Measurements from ENCODE around the gene GINS3. TPM values are rescaled to one million over a fixed set of nuclear protein-coding genes. Genes with fewer than 3 reads are reported as not detected.
"Not testable (repeated sequence)": the region's sequence is repeated elsewhere in the genome, so short reads cannot be mapped to it uniquely, and the experiment has no call there.

The GINS3 gene
- total RNA-seq, 1 donor from 2014 or later: 22.2 TPM

- H3K4me3 Mint-ChIP-seq: no peak overlapping the region
- no peak for DNase-seq (ENCODE audit: low read depth, low spot score)
- TF ChIP-seq CTCF (conservative IDR thresholded peaks at IDR 0.05): no peak
- peak overlapping the region; percentile 57 for H3K27ac Mint-ChIP-seq (ENCODE audit: unreplicated experiment)
- no peaks in the 10 kb centered on the region for H3K36me3 Mint-ChIP-seq (ENCODE audit: low read depth)
- no peaks in the 10 kb centered on the region for H3K9me3 Mint-ChIP-seq
- no peaks in the 10 kb centered on the region for H3K27me3 Mint-ChIP-seq (ENCODE audit: low read depth)
- no peaks in the 10 kb centered on the region for H3K4me1 Mint-ChIP-seq
Observed at GRCh38 chr16:58409316-58409973, 17.2 kb downstream of the GINS3 start.

DNA sequence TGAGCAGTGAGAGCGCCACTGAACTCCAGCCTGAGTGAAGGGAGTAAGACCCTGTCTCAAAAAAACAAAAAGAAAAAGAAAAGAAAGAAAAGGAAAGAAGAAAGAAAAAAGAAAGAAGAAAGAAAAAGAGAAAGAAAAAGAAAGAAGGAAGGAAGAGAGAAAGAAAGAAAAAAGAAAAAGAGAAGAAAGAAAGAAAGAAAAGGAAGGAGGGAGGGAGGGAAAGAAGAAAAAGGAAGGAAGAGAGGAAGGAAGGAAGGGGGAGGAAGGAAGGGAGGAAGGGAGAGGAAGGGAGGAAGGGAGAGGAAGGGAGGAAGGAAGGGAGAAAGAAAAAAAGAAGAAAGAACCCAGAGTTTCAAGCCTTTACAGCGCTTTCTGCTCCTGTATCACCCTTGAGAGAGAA is 19.1 kb downstream of the GINS3 start:
- Mint-ChIP-seq H3K4me3 (no peak overlapping the region), H3K36me3 (ENCODE audit: low read depth) (no peaks in the 10 kb centered on the region), H3K4me1 (no peaks in the 10 kb centered on the region), H3K27ac (ENCODE audit: unreplicated experiment) (no peak overlapping the region), H3K27me3 (ENCODE audit: low read depth) (no peaks in the 10 kb centered on the region), H3K9me3 (no peaks in the 10 kb centered on the region)
- DNase-seq (ENCODE audit: low read depth, low spot score): no peak
- no peak for TF ChIP-seq CTCF (conservative IDR thresholded peaks at IDR 0.05)

GRCh38 chr16:58411736-58412614 is 19.7 kb downstream of the GINS3 start:
- H3K27me3 Mint-ChIP-seq (ENCODE audit: low read depth): no peaks in the 10 kb centered on the region
- H3K9me3 Mint-ChIP-seq: no peaks in the 10 kb centered on the region
- no peak for TF ChIP-seq CTCF (conservative IDR thresholded peaks at IDR 0.05)
- no peaks in the 10 kb centered on the region for H3K4me1 Mint-ChIP-seq
- no peak overlapping the region for H3K4me3 Mint-ChIP-seq
- DNase-seq (ENCODE audit: low read depth, low spot score): no peak
- no peak overlapping the region for H3K27ac Mint-ChIP-seq (ENCODE audit: unreplicated experiment)
- no peaks in the 10 kb centered on the region for H3K36me3 Mint-ChIP-seq (ENCODE audit: low read depth)

DNA sequence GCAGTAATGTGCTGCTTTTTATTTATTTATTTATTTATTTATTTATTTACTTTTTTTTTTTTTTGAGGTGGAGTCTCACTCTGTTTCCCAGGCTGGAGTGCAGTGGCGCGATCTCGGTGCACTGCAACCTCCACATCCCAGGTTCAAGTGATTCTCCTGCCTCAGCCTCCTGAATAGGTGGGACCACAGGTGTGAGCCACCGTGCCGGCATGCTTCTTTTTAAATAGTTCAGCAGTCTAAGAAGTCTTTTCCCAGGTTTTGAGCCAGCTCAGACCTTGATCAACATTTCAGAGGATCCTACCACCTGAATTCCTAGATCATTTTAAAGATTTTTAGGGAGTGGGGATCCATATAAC is 20.3 kb downstream of the GINS3 start:
- DNase-seq (ENCODE audit: low read depth, low spot score); H3K9me3 Mint-ChIP-seq; H3K4me1 Mint-ChIP-seq; H3K27me3 Mint-ChIP-seq (ENCODE audit: low read depth); H3K27ac Mint-ChIP-seq (ENCODE audit: unreplicated experiment); H3K4me3 Mint-ChIP-seq; H3K36me3 Mint-ChIP-seq (ENCODE audit: low read depth): not testable (repeated sequence)

- no peaks in the 10 kb centered on the region for H3K4me1 Mint-ChIP-seq
- H3K27me3 Mint-ChIP-seq (ENCODE audit: low read depth): no peaks in the 10 kb centered on the region
- no peak for TF ChIP-seq CTCF (conservative IDR thresholded peaks at IDR 0.05)
- no peaks in the 10 kb centered on the region for H3K9me3 Mint-ChIP-seq
- no peak for DNase-seq (ENCODE audit: low read depth, low spot score)
- H3K27ac Mint-ChIP-seq (ENCODE audit: unreplicated experiment): no peak overlapping the region
- H3K36me3 Mint-ChIP-seq (ENCODE audit: low read depth): no peaks in the 10 kb centered on the region
- H3K4me3 Mint-ChIP-seq: no peak overlapping the region
Observed at GRCh38 chr16:58413359-58413758, 21.1 kb downstream of the GINS3 start.

DNA sequence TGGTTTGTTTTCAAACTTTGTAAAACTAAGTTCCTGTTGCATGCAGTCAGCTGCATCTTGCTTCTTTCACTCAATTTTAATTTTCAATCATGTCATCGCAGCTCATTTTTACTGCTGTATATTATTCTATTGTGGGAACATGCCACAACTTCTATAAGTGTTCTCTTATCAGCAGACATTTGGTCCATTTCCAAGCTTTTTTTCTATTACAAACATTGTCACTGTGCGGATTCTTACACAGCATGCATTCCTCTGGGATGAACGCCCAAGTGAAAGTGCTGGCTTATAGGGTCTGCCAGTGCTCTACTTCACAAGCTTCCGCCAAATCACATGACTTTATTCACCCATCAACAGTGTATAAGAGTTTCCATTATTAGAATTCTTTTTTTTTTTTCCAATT is 22.7 kb downstream of the GINS3 start:
- Mint-ChIP-seq H3K4me3 (no peak overlapping the region), H3K9me3 (no peaks in the 10 kb centered on the region), H3K27me3 (ENCODE audit: low read depth) (no peaks in the 10 kb centered on the region), H3K27ac (ENCODE audit: unreplicated experiment) (no peak overlapping the region), H3K4me1 (no peaks in the 10 kb centered on the region), H3K36me3 (ENCODE audit: low read depth) (no peaks in the 10 kb centered on the region)
- DNase-seq (ENCODE audit: low read depth, low spot score): no peak
- no peak for TF ChIP-seq CTCF (conservative IDR thresholded peaks at IDR 0.05)

DNA sequence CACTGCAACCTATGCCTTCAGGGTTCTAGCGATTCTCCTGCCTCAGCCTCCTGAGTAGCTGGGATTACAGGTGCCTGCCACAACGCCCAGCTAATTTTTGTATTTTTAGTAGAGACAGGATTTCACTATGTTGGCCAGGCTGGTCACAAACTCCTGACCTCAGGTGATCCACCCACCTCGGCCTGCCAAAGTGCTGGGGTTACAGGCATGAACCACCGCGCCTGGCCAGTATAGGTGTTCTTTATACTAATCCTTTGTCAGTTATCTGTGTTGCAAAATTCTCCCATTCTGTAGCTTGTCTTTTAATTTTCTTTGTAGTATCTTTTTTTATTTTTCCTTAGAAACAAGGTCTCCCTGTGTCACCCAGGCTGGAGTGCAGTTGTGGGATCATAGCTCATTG is 23.7 kb downstream of the GINS3 start:
- not testable (repeated sequence) for H3K36me3 Mint-ChIP-seq (ENCODE audit: low read depth); DNase-seq (ENCODE audit: low read depth, low spot score); H3K4me1 Mint-ChIP-seq; H3K27ac Mint-ChIP-seq (ENCODE audit: unreplicated experiment); H3K9me3 Mint-ChIP-seq; H3K27me3 Mint-ChIP-seq (ENCODE audit: low read depth); H3K4me3 Mint-ChIP-seq
